ENCODE results near the gene ITGA2.

The ITGA2 gene

GRCh38 chr5:53017794-53018391 is 28.7 kb downstream of the ITGA2 start:
- no peak for DNase-seq (ENCODE audit: low spot score)

GRCh38 chr5:53019320-53019719 is 30.2 kb downstream of the ITGA2 start:
- DNase-seq (ENCODE audit: low spot score), result no peak

GRCh38 chr5:53022930-53023511 is 33.9 kb downstream of the ITGA2 start:
- DNase-seq (ENCODE audit: low spot score), result no peak

GRCh38 chr5:53023969-53024368 is 34.8 kb downstream of the ITGA2 start:
- DNase-seq (ENCODE audit: low spot score), result no peak

GRCh38 chr5:53024535-53024934 is 35.4 kb downstream of the ITGA2 start:
- DNase-seq (ENCODE audit: low spot score), result no peak

GRCh38 chr5:53025487-53025886 is 36.3 kb downstream of the ITGA2 start:
- DNase-seq (ENCODE audit: low spot score), result no peak

- no peak for DNase-seq (ENCODE audit: low spot score)
These were observed 38.8 kb downstream of the ITGA2 start for GRCh38 chr5:53027913-53028312.

- DNase-seq (ENCODE audit: low spot score), result no peak
These were observed 40.5 kb downstream of the ITGA2 start for GRCh38 chr5:53029608-53030007.

- no peak for DNase-seq (ENCODE audit: low spot score)
These were observed 41.7 kb downstream of the ITGA2 start for GRCh38 chr5:53030893-53031292.

GRCh38 chr5:53031695-53032096 is 42.5 kb downstream of the ITGA2 start:
- DNase-seq (ENCODE audit: low spot score), result no peak

- no peak for DNase-seq (ENCODE audit: low spot score)
These were observed 43.0 kb downstream of the ITGA2 start for GRCh38 chr5:53032188-53032587.

- no peak for DNase-seq (ENCODE audit: low spot score)
These were observed 45.7 kb downstream of the ITGA2 start for GRCh38 chr5:53034832-53035231.

- no peak for DNase-seq (ENCODE audit: low spot score)
These were observed 46.8 kb downstream of the ITGA2 start for GRCh38 chr5:53035868-53036381.

GRCh38 chr5:53037141-53037859 is 48.1 kb downstream of the ITGA2 start:
- no peak for DNase-seq (ENCODE audit: low spot score)

GRCh38 chr5:53038196-53038847 is 49.2 kb downstream of the ITGA2 start:
- DNase-seq (ENCODE audit: low spot score), result no peak

- no peak for DNase-seq (ENCODE audit: low spot score)
These were observed 50.7 kb downstream of the ITGA2 start for GRCh38 chr5:53039855-53040254.

GRCh38 chr5:53041071-53041692 is 52.0 kb downstream of the ITGA2 start:
- DNase-seq (ENCODE audit: low spot score), result no peak

- DNase-seq (ENCODE audit: low spot score), result no peak
These were observed 52.6 kb downstream of the ITGA2 start for GRCh38 chr5:53041740-53042139.

- DNase-seq (ENCODE audit: low spot score), result no peak
These were observed 56.1 kb downstream of the ITGA2 start for GRCh38 chr5:53045263-53045662.

- no peak for DNase-seq (ENCODE audit: low spot score)
These were observed 59.1 kb downstream of the ITGA2 start for GRCh38 chr5:53048248-53048647.

GRCh38 chr5:53052499-53052898 is 63.3 kb downstream of the ITGA2 start:
- DNase-seq (ENCODE audit: low spot score), result no peak

GRCh38 chr5:53053364-53053763 is 64.2 kb downstream of the ITGA2 start:
- no peak for DNase-seq (ENCODE audit: low spot score)

All from hematopoietic multipotent progenitor cell treated with erythropoietin and hydrocortisone succinate and interleukin-3 and kit ligand, for 17 days (in vitro differentiated cells).